Measurements from ENCODE around the gene LZTFL1.

Gene LZTFL1

DNA sequence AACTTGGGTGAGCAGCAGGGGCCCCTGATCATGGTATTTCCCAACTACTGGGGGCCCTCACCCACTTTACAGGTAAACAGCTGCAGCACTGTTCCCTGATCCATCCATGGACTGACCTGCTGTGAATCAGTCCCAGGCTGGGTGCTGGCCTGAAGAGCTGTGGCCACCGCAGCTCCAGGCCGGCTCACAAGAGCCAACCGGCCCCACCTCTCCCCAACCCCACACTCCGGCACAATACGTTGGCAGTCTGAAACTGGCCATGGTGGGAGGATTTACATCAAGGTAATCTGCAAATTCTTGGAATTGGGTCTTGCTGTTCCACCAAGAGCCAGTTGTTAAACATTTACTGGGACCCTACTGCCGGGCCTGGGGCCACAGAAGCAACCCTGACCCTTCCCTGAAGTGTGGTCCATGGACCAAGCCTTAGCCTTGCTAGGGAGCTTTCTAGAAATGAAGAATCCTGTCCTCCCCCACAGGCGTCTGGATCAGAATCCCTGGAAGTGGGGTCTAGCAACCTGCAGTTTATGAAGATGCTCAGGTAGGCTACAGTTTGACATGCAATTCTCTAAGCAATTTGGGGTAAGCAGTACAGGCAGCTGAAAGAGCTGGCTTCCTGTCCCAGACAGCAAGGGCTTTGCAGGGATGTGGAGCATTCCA is 49.3 kb downstream of the LZTFL1 start:
- Histone ChIP-seq H3K4me1 (ENCODE audit: control insufficient read depth, insufficient read depth, low read depth, low read length) (peaks cover 10% of the 10 kb centered on the region), H3K18ac (ENCODE audit: low read depth in 1 of 2, low read length in 2 of 2) (no peak overlapping the region), H3K9ac (ENCODE audit: low read length) (no peak overlapping the region), H4K91ac (ENCODE audit: low read length) (no peak overlapping the region), H2AFZ (ENCODE audit: low read depth, low read length) (no peak overlapping the region), H3K4me3 (ENCODE audit: insufficient read depth in 1 of 2, low read depth in 1 of 2, low read length in 2 of 2) (no peak overlapping the region), H2BK12ac (ENCODE audit: low read length in 2 of 2) (no peak overlapping the region), H2AK5ac (ENCODE audit: low read length, severe bottlenecking) (no peak overlapping the region), H3K9me3 (ENCODE audit: control insufficient read depth, low read length) (peaks cover 20% of the 10 kb centered on the region), H3K23ac (ENCODE audit: low read length in 2 of 2) (no peak overlapping the region), H3K4me2 (ENCODE audit: low read length, poor library complexity, severe bottlenecking) (no peak overlapping the region), H2BK5ac (ENCODE audit: low read depth, low read length, poor library complexity, severe bottlenecking) (no peak overlapping the region), H3K14ac (ENCODE audit: low read length in 2 of 2) (no peak overlapping the region), H3K36me3 (ENCODE audit: control insufficient read depth in 1 of 2, insufficient read depth in 2 of 2, low read depth in 1 of 2, low read length in 2 of 2) (peaks cover 0 to 2% of the 10 kb centered on the region in 2 experiments), H2BK15ac (ENCODE audit: low read depth, poor library complexity, severe bottlenecking) (no peak overlapping the region), H3K4ac (ENCODE audit: low read depth in 1 of 2, low read length in 2 of 2) (no peak overlapping the region), H4K8ac (ENCODE audit: low read length) (no peak overlapping the region), H3K79me1 (replicated peaks; ENCODE audit: low read length, poor library complexity, severe bottlenecking) (no peaks in the 10 kb centered on the region), H3K27ac (ENCODE audit: low read length, poor library complexity, severe bottlenecking) (no peak overlapping the region), H3K27me3 (ENCODE audit: control insufficient read depth in 1 of 2, insufficient read depth in 1 of 2, low read length in 2 of 2) (peaks cover 73% of the 10 kb centered on the region in 2 experiments), H2BK120ac (ENCODE audit: low read depth, low read length) (no peak overlapping the region)
- WGBS, result 83% methylated on average over 6 of the region's 7 CpGs
- DNase-seq, result no peak

DNA sequence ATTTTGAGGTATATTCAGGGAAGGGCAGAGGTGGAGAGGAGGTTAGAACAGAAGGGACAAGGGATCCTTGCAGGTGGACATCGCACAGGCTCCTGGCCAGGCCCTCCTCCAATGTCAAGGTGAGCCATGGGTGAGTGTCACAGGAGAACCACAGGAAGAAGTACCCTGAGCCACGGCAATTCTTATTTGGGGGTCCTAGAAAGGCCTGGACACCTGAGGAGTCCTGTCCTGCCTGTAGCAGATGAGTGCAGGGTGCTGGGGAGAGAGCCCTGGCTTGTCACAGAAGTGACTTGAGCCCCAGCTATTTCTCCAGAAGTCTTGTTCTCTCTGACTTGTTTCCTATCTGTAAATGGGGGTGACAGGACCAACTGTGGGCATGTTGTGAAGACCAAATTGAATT is 49.9 kb downstream of the LZTFL1 start:
- peaks cover 0 to 2% of the 10 kb centered on the region in 2 experiments for H3K36me3 ChIP-seq (ENCODE audit: control insufficient read depth in 1 of 2, insufficient read depth in 2 of 2, low read depth in 1 of 2, low read length in 2 of 2)
- no peak overlapping the region for H3K4me3 ChIP-seq (ENCODE audit: insufficient read depth in 1 of 2, low read depth in 1 of 2, low read length in 2 of 2)
- H3K79me1 ChIP-seq (replicated peaks; ENCODE audit: low read length, poor library complexity, severe bottlenecking), result no peaks in the 10 kb centered on the region
- DNase-seq, result no peak
- 85% methylated on average over 2 of the region's 2 CpGs for WGBS
- no peak overlapping the region for H3K18ac ChIP-seq (ENCODE audit: low read depth in 1 of 2, low read length in 2 of 2)
- H2AFZ ChIP-seq (ENCODE audit: low read depth, low read length), result no peak overlapping the region
- no peak overlapping the region for H3K23ac ChIP-seq (ENCODE audit: low read length in 2 of 2)
- H2BK5ac ChIP-seq (ENCODE audit: low read depth, low read length, poor library complexity, severe bottlenecking), result no peak overlapping the region
- peaks cover 10% of the 10 kb centered on the region for H3K4me1 ChIP-seq (ENCODE audit: control insufficient read depth, insufficient read depth, low read depth, low read length)
- H4K91ac ChIP-seq (ENCODE audit: low read length), result no peak overlapping the region
- peaks cover 70 to 73% of the 10 kb centered on the region in 2 experiments for H3K27me3 ChIP-seq (ENCODE audit: control insufficient read depth in 1 of 2, insufficient read depth in 1 of 2, low read length in 2 of 2)
- no peak overlapping the region for H2BK12ac ChIP-seq (ENCODE audit: low read length in 2 of 2)
- H3K9me3 ChIP-seq (ENCODE audit: control insufficient read depth, low read length), result peaks cover 20% of the 10 kb centered on the region
- no peak overlapping the region for H3K14ac ChIP-seq (ENCODE audit: low read length in 2 of 2)
- no peak overlapping the region for H3K9ac ChIP-seq (ENCODE audit: low read length)
- no peak overlapping the region for H2AK5ac ChIP-seq (ENCODE audit: low read length, severe bottlenecking)
- no peak overlapping the region for H3K4me2 ChIP-seq (ENCODE audit: low read length, poor library complexity, severe bottlenecking)
- no peak overlapping the region for H2BK15ac ChIP-seq (ENCODE audit: low read depth, poor library complexity, severe bottlenecking)
- no peak overlapping the region for H2BK120ac ChIP-seq (ENCODE audit: low read depth, low read length)
- H3K27ac ChIP-seq (ENCODE audit: low read length, poor library complexity, severe bottlenecking), result no peak overlapping the region
- H4K8ac ChIP-seq (ENCODE audit: low read length), result no peak overlapping the region
- H3K4ac ChIP-seq (ENCODE audit: low read depth in 1 of 2, low read length in 2 of 2), result no peak overlapping the region

DNA sequence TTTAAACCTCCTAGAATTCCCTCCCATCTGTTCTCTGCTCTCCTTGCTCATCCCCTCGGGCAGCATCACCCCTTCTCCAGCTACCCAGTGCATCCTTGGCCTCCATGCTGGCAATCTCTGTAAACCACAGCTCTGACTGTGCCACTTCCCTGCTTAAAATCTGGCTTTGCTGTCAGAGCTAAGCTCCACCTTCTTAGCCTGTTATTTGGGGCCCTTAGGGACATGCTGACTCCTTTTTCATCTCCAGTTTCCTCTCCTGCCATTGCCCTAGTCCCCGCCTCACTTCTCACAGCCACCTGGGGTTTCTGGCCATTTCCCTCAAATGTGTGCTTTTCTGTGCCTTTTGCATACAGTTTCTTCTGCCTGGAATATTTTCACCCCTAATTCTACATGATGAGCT is 51.3 kb downstream of the LZTFL1 start:
- Histone ChIP-seq H3K36me3 (ENCODE audit: control insufficient read depth in 1 of 2, insufficient read depth in 2 of 2, low read depth in 1 of 2, low read length in 2 of 2) (no peaks in the 10 kb centered on the region), H4K8ac (ENCODE audit: low read length) (no peak overlapping the region), H3K14ac (ENCODE audit: low read length in 2 of 2) (no peak overlapping the region), H3K4ac (ENCODE audit: low read depth in 1 of 2, low read length in 2 of 2) (no peak overlapping the region), H3K4me3 (ENCODE audit: insufficient read depth in 1 of 2, low read depth in 1 of 2, low read length in 2 of 2) (no peak overlapping the region), H3K9me3 (ENCODE audit: control insufficient read depth, low read length) (peaks cover 20% of the 10 kb centered on the region), H2BK120ac (ENCODE audit: low read depth, low read length) (no peak overlapping the region), H3K79me1 (replicated peaks; ENCODE audit: low read length, poor library complexity, severe bottlenecking) (no peaks in the 10 kb centered on the region), H3K4me1 (ENCODE audit: control insufficient read depth, insufficient read depth, low read depth, low read length) (peaks cover 1% of the 10 kb centered on the region), H2BK12ac (ENCODE audit: low read length in 2 of 2) (no peak overlapping the region), H3K4me2 (ENCODE audit: low read length, poor library complexity, severe bottlenecking) (no peak overlapping the region), H3K23ac (ENCODE audit: low read length in 2 of 2) (no peak overlapping the region), H3K9ac (ENCODE audit: low read length) (no peak overlapping the region), H3K27ac (ENCODE audit: low read length, poor library complexity, severe bottlenecking) (no peak overlapping the region), H2AFZ (ENCODE audit: low read depth, low read length) (no peak overlapping the region), H3K18ac (ENCODE audit: low read depth in 1 of 2, low read length in 2 of 2) (no peak overlapping the region), H2BK5ac (ENCODE audit: low read depth, low read length, poor library complexity, severe bottlenecking) (no peak overlapping the region), H3K27me3 (ENCODE audit: control insufficient read depth in 1 of 2, insufficient read depth in 1 of 2, low read length in 2 of 2) (peaks cover 69 to 73% of the 10 kb centered on the region in 2 experiments), H2BK15ac (ENCODE audit: low read depth, poor library complexity, severe bottlenecking) (no peak overlapping the region), H4K91ac (ENCODE audit: low read length) (no peak overlapping the region), H2AK5ac (ENCODE audit: low read length, severe bottlenecking) (no peak overlapping the region)
- no peak for DNase-seq
- 75% methylated on average over 2 of the region's 2 CpGs for WGBS

DNA sequence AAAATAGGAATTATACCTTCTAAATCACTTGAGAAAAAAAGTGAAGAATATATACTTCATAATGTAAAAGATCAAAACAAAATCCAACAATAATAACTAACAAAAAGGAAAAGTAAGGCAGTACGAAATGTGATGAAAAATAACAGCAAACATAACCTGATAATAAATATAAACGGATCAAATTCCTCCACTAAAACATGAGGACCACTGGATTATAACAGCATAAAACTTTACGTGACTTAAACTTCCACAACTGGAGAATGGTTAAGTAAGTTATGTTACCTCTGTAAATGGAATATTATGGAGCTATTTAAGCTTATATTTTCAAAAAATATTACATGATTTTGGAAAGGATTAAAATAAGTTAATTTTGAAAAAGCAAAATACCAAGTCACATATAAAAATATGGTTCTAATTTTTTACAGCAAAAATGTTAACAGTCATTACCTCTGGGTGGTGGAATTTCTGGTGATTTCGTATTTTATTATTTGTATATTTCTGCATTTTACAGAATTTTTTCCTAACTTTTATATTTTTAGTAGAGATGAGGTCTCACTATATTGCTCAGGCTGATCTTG is 52.6 kb downstream of the LZTFL1 start:
- WGBS, result no CpG with 5 or more reads among the region's 4 CpGs
- H3K36me3 ChIP-seq (ENCODE audit: control insufficient read depth in 1 of 2, insufficient read depth in 2 of 2, low read depth in 1 of 2, low read length in 2 of 2), result no peaks in the 10 kb centered on the region
- H2BK12ac ChIP-seq (ENCODE audit: low read length in 2 of 2), result no peak overlapping the region
- peaks cover 27% of the 10 kb centered on the region for H3K9me3 ChIP-seq (ENCODE audit: control insufficient read depth, low read length)
- no peak overlapping the region for H3K14ac ChIP-seq (ENCODE audit: low read length in 2 of 2)
- H3K23ac ChIP-seq (ENCODE audit: low read length in 2 of 2), result no peak overlapping the region
- H2BK5ac ChIP-seq (ENCODE audit: low read depth, low read length, poor library complexity, severe bottlenecking), result no peak overlapping the region
- H3K27ac ChIP-seq (ENCODE audit: low read length, poor library complexity, severe bottlenecking), result no peak overlapping the region
- no peaks in the 10 kb centered on the region for H3K4me1 ChIP-seq (ENCODE audit: control insufficient read depth, insufficient read depth, low read depth, low read length)
- no peak overlapping the region for H3K4ac ChIP-seq (ENCODE audit: low read depth in 1 of 2, low read length in 2 of 2)
- H2BK120ac ChIP-seq (ENCODE audit: low read depth, low read length), result no peak overlapping the region
- H2AFZ ChIP-seq (ENCODE audit: low read depth, low read length), result no peak overlapping the region
- H3K4me3 ChIP-seq (ENCODE audit: insufficient read depth in 1 of 2, low read depth in 1 of 2, low read length in 2 of 2), result no peak overlapping the region
- no peak overlapping the region for H2BK15ac ChIP-seq (ENCODE audit: low read depth, poor library complexity, severe bottlenecking)
- no peak overlapping the region for H3K4me2 ChIP-seq (ENCODE audit: low read length, poor library complexity, severe bottlenecking)
- H4K8ac ChIP-seq (ENCODE audit: low read length), result no peak overlapping the region
- no peak overlapping the region for H2AK5ac ChIP-seq (ENCODE audit: low read length, severe bottlenecking)
- no peak overlapping the region for H4K91ac ChIP-seq (ENCODE audit: low read length)
- H3K18ac ChIP-seq (ENCODE audit: low read depth in 1 of 2, low read length in 2 of 2), result no peak overlapping the region
- no peaks in the 10 kb centered on the region for H3K79me1 ChIP-seq (replicated peaks; ENCODE audit: low read length, poor library complexity, severe bottlenecking)
- H3K27me3 ChIP-seq (ENCODE audit: control insufficient read depth in 1 of 2, insufficient read depth in 1 of 2, low read length in 2 of 2), result peaks cover 57 to 65% of the 10 kb centered on the region in 2 experiments
- no peak overlapping the region for H3K9ac ChIP-seq (ENCODE audit: low read length)
- DNase-seq, result no peak
